Effector memory CD4-positive, alpha-beta T cell (primary cell): ENCODE data around the gene NIPSNAP2.
A peak's percentile ranks its signal among the peaks of the same experiment; 100 is the strongest.
"Not testable (repeated sequence)": the region's sequence is repeated elsewhere in the genome, so short reads cannot be mapped to it uniquely, and the experiment has no call there.

Experiments used
- DNase-seq, 3 donors: peaks; one replicate each; pipeline ENCODE4 v3.0.0-alpha.2; 2020
- H3K27ac ChIP-seq: 2 replicates; pipeline ENCODE4 v1.7.0; 2013; ENCODE audit warnings: mild to moderate bottlenecking, low read length, moderate library complexity; ENCODE audit not compliant: insufficient read depth, poor library complexity, severe bottlenecking
- H3K27me3 ChIP-seq: replicated peaks from 2 replicates; pipeline ENCODE4 v1.7.0; 2013; ENCODE audit warnings: mild to moderate bottlenecking, low read length; ENCODE audit not compliant: insufficient read depth, control insufficient read depth, poor library complexity, severe bottlenecking
- H3K36me3 ChIP-seq: 2 replicates; pipeline ENCODE4 v1.7.0; 2013; ENCODE audit warnings: mild to moderate bottlenecking, low read length, moderate library complexity; ENCODE audit not compliant: control insufficient read depth, insufficient read depth
- H3K4me1 ChIP-seq: 2 replicates; pipeline ENCODE4 v1.7.0; 2013; ENCODE audit warnings: low read length, mild to moderate bottlenecking; ENCODE audit not compliant: control insufficient read depth, insufficient read depth, poor library complexity, severe bottlenecking
- H3K4me3 ChIP-seq: 2 replicates; pipeline ENCODE4 v1.7.0; 2013; ENCODE audit warnings: low read length, low read depth, mild to moderate bottlenecking; ENCODE audit not compliant: insufficient read depth, poor library complexity, severe bottlenecking
- H3K9me3 ChIP-seq: 2 replicates; pipeline ENCODE4 v1.7.0; 2013; ENCODE audit warnings: mild to moderate bottlenecking, low read length, moderate library complexity; ENCODE audit not compliant: control insufficient read depth

Gene NIPSNAP2

DNA sequence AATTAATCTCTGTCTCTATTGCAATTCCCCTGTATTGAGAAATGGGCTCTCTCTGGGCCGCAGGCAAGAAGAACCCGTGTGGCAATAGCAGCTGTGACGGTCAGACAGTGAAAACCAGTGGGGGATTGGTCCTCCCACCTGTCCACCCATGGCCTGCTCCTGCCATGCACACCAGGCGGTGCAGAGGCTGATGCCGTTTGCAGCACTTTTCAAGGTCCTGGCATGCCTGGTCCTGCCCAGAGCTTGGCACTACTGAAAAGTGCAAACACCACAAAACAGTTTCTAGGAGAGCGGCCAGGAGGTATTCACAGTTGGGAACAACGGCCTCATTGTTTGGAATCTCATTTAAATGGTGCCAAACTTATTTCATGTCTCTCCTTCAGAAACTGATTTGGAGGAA lies 45.3 kb downstream of the NIPSNAP2 start:
- H3K4me1 ChIP-seq: no peaks in the 10 kb centered on the region
- H3K4me3 ChIP-seq: no peak overlapping the region
- H3K27me3 ChIP-seq: no peaks in the 10 kb centered on the region
- H3K27ac ChIP-seq: no peak overlapping the region
- H3K36me3 ChIP-seq: no peaks in the 10 kb centered on the region
- DNase-seq: no peak
- no peaks in the 10 kb centered on the region for H3K9me3 ChIP-seq

DNA sequence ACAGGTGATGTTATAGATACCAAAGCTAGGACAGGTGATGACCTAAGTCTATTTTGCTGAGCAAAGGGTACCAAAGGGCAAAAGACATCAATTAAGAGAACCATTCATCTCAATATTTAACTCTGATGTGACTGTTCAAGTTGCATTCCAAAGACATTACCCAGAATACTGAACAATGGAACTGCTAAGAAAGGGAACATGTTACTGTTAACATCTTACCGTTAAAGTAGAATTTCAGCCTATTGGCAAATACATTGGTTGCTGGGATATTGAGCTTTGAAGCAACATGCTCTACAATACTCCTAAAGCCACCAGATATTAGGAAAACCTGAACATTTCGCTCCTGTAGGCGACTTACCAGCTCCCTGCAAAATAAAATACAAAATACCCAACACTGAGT lies 52.6 kb downstream of the NIPSNAP2 start:
- not testable (repeated sequence) for H3K36me3 ChIP-seq, H3K27me3 ChIP-seq, H3K4me1 ChIP-seq, H3K4me3 ChIP-seq, H3K9me3 ChIP-seq, DNase-seq, H3K27ac ChIP-seq

GRCh38 chr7:56019501-56019900 lies 55.1 kb downstream of the NIPSNAP2 start:
- H3K4me1 ChIP-seq: no peaks in the 10 kb centered on the region
- H3K27me3 ChIP-seq: no peaks in the 10 kb centered on the region
- H3K36me3 ChIP-seq: no peaks in the 10 kb centered on the region
- no peak overlapping the region for H3K4me3 ChIP-seq
- H3K9me3 ChIP-seq: no peaks in the 10 kb centered on the region
- DNase-seq: no peak
- H3K27ac ChIP-seq: no peak overlapping the region

GRCh38 chr7:56023500-56023899 lies 59.1 kb downstream of the NIPSNAP2 start:
- no peaks in the 10 kb centered on the region for H3K27me3 ChIP-seq
- H3K9me3 ChIP-seq: no peaks in the 10 kb centered on the region
- DNase-seq: no peak
- H3K27ac ChIP-seq: no peak overlapping the region
- H3K36me3 ChIP-seq: no peaks in the 10 kb centered on the region
- no peak overlapping the region for H3K4me3 ChIP-seq
- H3K4me1 ChIP-seq: no peaks in the 10 kb centered on the region

DNA sequence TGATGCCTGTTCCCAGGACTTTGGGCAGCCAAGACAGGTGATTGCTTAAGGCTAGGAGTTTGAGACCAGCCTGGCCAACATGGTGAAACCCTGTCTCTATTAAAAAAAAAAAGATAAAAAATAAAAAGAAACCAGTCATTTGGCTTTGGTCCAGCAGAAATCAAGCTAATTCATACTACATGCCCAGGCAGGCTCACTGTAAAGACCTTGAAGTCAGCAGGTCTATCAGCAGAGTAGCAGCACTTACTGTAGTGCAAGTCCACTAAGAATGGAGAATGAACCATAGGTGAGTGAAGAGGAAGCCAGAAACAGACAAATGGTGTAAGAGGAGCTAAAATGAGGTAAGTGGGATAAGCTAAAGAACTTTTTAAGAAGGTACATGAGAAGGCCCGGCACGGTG lies 62.2 kb downstream of the NIPSNAP2 start:
- Histone ChIP-seq H3K9me3 (no peaks in the 10 kb centered on the region), H3K4me1 (no peaks in the 10 kb centered on the region), H3K4me3 (no peak overlapping the region), H3K36me3 (no peaks in the 10 kb centered on the region), H3K27ac (no peak overlapping the region), H3K27me3 (no peaks in the 10 kb centered on the region)
- DNase-seq: no peak

DNA sequence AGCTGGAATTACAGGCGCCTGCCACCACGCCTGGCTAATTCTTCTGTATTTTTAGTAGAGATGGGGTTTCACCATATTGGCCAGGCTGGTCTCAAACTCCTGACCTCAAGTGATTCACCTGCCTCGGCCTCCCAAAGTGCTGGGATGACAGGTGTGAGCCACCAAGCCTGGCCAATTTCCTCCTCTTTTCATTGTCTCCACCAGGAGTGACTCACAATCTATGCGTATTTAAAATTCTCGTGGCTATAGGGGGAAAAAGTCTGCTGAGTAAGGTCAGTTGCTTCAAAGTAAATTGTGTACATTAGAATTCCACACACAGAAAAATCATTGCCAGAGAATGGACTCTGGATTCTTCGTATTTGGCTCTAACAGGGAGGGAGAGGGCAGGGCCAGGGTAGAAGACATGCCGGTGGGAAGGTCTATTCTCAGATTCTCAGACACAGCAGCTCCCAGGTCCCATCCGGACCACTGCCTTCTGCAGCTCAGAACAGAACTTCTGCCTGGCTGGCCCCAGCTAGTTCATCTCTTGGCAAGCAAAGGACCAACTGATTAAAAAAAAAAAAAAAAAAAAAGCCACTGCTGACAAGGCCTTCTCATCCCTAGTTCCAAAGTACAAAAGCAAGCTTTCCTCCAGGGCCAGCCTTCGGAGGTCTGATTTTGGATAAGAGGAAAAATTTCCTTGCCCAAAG lies 64.7 kb downstream of the NIPSNAP2 start:
- no peak for DNase-seq
- Histone ChIP-seq H3K4me3 (no peak overlapping the region), H3K27ac (no peak overlapping the region), H3K9me3 (no peaks in the 10 kb centered on the region), H3K4me1 (no peaks in the 10 kb centered on the region), H3K36me3 (no peaks in the 10 kb centered on the region), H3K27me3 (no peaks in the 10 kb centered on the region)

GRCh38 chr7:56030340-56030739 lies 66.0 kb downstream of the NIPSNAP2 start:
- no peaks in the 10 kb centered on the region for H3K27me3 ChIP-seq
- no peaks in the 10 kb centered on the region for H3K9me3 ChIP-seq
- no peak overlapping the region for H3K4me3 ChIP-seq
- no peak for DNase-seq
- H3K36me3 ChIP-seq: no peaks in the 10 kb centered on the region
- no peaks in the 10 kb centered on the region for H3K4me1 ChIP-seq
- no peak overlapping the region for H3K27ac ChIP-seq

DNA sequence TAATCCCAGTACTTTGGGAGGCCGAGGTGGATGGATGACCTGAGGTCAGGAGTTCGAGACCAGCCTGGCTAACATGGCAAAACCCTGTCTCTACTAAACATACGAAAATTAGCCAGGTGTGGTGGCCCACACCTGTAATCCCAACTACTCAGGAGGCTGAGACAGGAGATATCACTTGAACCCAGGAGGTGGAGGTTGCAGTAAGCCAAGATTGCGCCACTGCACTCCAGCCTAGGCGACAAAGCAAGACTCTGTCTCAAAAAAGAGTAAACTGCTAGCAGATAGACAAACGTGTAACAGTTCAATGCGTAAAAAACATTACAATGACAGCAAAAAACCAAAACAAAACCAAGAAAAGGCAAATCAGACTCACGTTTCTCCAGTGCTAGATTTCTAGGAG lies 67.2 kb downstream of the NIPSNAP2 start:
- H3K27me3 ChIP-seq, DNase-seq, H3K4me3 ChIP-seq, H3K27ac ChIP-seq, H3K36me3 ChIP-seq, H3K9me3 ChIP-seq, H3K4me1 ChIP-seq: not testable (repeated sequence)

DNA sequence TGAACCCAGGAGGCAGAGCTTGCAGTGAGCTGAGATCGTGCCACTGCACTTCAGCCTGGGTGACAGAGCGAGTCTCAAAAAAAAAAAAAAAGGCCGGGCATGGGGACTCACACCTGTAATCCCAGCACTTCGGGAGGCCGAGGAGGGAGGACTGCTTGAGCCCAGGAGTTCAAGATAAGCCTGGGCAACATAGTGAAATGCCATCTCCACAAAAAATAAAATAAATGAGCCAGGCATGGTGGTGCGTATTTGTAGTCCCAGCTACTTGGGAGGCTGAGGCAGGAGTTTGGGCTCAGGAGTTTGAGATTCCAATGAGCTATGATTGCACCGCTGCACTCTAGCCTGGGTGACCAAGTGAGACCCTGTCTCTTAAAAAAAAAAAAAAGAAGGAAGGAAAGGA lies 68.2 kb downstream of the NIPSNAP2 start:
- H3K4me1 ChIP-seq, H3K9me3 ChIP-seq, H3K4me3 ChIP-seq, H3K27ac ChIP-seq, H3K36me3 ChIP-seq, DNase-seq, H3K27me3 ChIP-seq: not testable (repeated sequence)

DNA sequence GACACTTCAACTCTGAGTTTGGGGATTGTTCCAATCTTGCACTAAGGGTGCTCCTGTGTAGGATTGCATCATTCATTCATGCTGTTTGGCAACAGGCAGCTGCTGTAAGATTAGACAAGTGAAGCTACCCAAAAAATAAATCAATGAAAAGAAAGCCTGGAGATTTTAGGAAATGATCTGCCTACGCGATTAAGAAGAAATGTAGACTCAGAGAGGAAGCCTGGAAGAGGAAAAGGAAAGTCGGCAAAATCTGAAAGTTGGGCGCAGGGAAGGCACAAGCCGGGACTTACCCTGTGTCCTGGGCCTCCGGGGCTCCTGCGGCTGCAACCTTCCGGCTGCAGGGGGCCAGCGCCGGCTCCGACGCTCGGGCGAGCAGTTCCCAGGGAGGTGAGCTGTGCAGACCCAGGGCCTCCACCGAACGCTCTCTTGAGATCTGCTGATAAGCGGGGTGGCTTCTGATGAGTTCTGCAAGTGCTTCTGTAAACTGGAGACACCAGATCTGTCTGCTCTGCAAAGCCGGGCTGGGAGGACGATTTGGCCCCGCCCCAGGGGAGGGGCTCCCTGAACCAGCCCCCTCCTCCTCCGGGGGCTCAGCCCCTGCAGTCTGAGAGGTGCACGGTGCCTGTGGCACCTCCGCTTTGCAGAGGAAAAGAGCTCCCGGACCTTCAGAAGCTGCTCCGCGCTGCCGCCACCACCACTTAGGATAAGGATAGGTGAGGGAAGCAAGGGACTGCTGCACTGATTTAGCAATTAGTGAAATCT lies 69.5 kb downstream of the NIPSNAP2 start:
- H3K27ac ChIP-seq: peak overlapping the region; percentile 37
- DNase-seq: peak; percentile 40 to 61 (median 53)
- no peaks in the 10 kb centered on the region for H3K4me1 ChIP-seq
- H3K9me3 ChIP-seq: no peaks in the 10 kb centered on the region
- peak overlapping the region; percentile 91 for H3K4me3 ChIP-seq
- H3K27me3 ChIP-seq: no peaks in the 10 kb centered on the region
- H3K36me3 ChIP-seq: no peaks in the 10 kb centered on the region
